ENCODE data around the gene POLR3H.

The POLR3H gene

GRCh38 chr22:41544671-41545476, 604 bp upstream of the POLR3H start:
- TF ChIP-seq CTCF (IDR thresholded peaks at IDR 0.05; ENCODE audit: insufficient read depth, low read depth, low read length, missing control alignments): no peak
- DNase-seq (ENCODE audit: low read depth): no peak
- H3K4me3 ChIP-seq (ENCODE audit: low read length): peak overlapping the region; percentile 34

GRCh38 chr22:41542224-41542623, 2.0 kb downstream of the POLR3H start:
- DNase-seq (ENCODE audit: low read depth): no peak
- no peak for TF ChIP-seq CTCF (IDR thresholded peaks at IDR 0.05; ENCODE audit: insufficient read depth, low read depth, low read length, missing control alignments)
- H3K4me3 ChIP-seq (ENCODE audit: low read length): no peak overlapping the region

- no peak for TF ChIP-seq CTCF (IDR thresholded peaks at IDR 0.05; ENCODE audit: insufficient read depth, low read depth, low read length, missing control alignments)
Observed at GRCh38 chr22:41541484-41541883, 2.8 kb downstream of the POLR3H start.

GRCh38 chr22:41540365-41540764, 3.9 kb downstream of the POLR3H start:
- no peak for TF ChIP-seq CTCF (IDR thresholded peaks at IDR 0.05; ENCODE audit: insufficient read depth, low read depth, low read length, missing control alignments)
- no peak overlapping the region for H3K4me3 ChIP-seq (ENCODE audit: low read length)
- DNase-seq (ENCODE audit: low read depth): no peak

More at GRCh38 chr22:41541484-41541883, 2.8 kb downstream of the POLR3H start:
- DNase-seq (ENCODE audit: low read depth): no peak
- H3K4me3 ChIP-seq (ENCODE audit: low read length): no peak overlapping the region

DNA sequence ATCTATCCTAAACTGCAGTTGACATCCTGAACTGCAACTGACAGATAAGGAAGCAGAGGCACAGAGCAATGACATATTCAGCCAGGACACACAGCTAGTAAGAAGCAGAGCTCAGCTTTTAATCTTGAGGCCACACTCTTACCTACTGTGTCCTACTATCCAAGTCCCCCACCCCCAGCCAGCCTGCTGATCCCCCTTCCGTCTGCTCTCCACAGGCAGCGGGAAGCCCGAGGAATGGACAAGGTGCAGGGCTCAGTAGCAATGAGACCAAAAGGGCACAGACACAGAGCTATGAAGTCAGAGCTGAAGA, 4.3 kb downstream of the POLR3H start:
- no peak for DNase-seq (ENCODE audit: low read depth)
- no peak overlapping the region for H3K4me3 ChIP-seq (ENCODE audit: low read length)
- TF ChIP-seq CTCF (IDR thresholded peaks at IDR 0.05; ENCODE audit: insufficient read depth, low read depth, low read length, missing control alignments): no peak

GRCh38 chr22:41539146-41540005, 4.9 kb downstream of the POLR3H start:
- no peak for TF ChIP-seq CTCF (IDR thresholded peaks at IDR 0.05; ENCODE audit: insufficient read depth, low read depth, low read length, missing control alignments)
- no peak for DNase-seq (ENCODE audit: low read depth)
- H3K4me3 ChIP-seq (ENCODE audit: low read length): no peak overlapping the region
